ENCODE measurements around the gene ADGRG3. TPM values are rescaled to one million over a fixed set of nuclear protein-coding genes. Genes with fewer than 3 reads are reported as not detected.
A peak's percentile ranks its signal among the peaks of the same experiment; 100 is the strongest.

Gene ADGRG3
- total RNA-seq, 1 experiment from 2014 or later = 0.07 TPM

DNA sequence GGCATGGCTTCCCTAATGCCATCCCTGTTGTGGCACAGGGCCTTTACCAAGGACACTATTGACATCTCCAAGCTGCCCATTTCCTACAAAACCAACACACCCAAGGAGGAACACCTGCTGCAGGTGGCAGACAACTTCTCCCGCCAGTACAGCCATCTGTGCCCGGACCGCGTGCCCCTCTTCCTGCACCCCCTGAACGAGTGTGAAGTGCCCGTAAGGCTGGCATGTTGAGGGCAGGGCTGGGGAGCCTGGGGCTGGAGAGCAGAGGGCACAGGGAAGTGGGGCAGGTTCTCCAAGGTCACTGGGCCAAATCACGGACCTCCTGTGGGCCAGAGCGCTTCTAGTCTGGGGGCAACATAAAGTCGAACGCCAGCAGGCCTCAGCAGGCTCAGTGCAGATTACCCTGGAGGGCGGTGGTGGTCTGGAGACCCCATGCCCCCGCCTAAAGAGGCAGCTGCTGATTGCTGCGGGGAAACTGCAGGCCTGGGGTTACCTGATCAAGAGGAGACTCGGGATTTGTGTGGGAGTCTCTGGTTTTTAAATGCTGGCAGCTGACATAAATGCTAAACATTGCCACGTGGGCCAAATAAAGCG, 30.8 kb downstream of the ADGRG3 start:
- no peaks in the 10 kb centered on the region for H3K27me3 ChIP-seq (ENCODE audit: control insufficient read depth, insufficient read depth, low read length)
- no peaks in the 10 kb centered on the region for H3K36me3 ChIP-seq (replicated peaks; ENCODE audit: control insufficient read depth, insufficient read depth, low read length)
- peak; percentile 24 for DNase-seq

DNA sequence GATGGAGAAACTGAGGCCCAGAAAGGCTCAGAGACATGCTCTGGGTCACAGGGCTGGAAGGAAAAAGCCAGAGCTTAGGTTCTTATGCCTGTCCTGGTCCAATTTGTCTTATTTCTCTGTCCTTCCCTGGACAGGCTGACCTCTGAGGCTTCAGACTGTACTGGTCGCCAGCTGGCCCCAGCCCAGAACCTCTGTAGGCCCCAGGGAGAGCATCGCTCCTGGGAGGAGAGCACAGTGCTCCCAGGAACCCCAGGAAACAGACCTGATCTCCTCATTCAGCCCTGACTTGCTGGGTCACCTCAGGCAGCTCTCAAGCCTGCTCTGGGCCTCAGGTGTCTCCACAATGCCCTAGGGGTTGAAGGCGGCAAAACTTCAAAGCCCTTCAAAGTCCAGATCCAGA, 31.4 kb downstream of the ADGRG3 start:
- H3K4me3 ChIP-seq (ENCODE audit: insufficient read depth, low read depth, low read length) = no peak overlapping the region
- DNase-seq = no peak
- no peaks in the 10 kb centered on the region for H3K27me3 ChIP-seq (ENCODE audit: control insufficient read depth, insufficient read depth, low read length)
- no peaks in the 10 kb centered on the region for H3K36me3 ChIP-seq (replicated peaks; ENCODE audit: control insufficient read depth, insufficient read depth, low read length)

More for the DNA sequence above, 30.8 kb downstream of the ADGRG3 start:
- H3K4me3 ChIP-seq (ENCODE audit: insufficient read depth, low read depth, low read length) = no peak overlapping the region

DNA sequence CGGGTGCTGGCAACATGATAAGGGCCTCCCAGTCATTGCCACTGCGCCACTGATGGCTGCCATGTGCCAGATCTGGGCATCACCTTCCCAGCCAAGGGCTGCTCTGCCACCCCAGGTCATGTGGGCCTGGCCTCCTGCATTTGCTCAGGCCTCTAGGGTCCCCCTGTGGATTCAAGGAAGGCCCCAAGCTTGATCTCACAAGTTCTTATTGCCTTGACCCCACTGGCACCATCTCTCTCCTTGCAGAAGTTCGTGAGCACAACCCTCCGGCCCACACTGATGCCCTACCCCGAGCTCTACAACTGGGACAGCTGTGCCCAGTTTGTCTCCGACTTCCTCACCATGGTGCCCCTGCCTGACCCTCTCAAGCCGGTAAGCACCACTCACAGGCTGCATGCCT, 31.8 kb downstream of the ADGRG3 start:
- Histone ChIP-seq H3K27me3 (ENCODE audit: control insufficient read depth, insufficient read depth, low read length) (no peaks in the 10 kb centered on the region), H3K4me3 (ENCODE audit: insufficient read depth, low read depth, low read length) (no peak overlapping the region)
- DNase-seq = no peak

DNA sequence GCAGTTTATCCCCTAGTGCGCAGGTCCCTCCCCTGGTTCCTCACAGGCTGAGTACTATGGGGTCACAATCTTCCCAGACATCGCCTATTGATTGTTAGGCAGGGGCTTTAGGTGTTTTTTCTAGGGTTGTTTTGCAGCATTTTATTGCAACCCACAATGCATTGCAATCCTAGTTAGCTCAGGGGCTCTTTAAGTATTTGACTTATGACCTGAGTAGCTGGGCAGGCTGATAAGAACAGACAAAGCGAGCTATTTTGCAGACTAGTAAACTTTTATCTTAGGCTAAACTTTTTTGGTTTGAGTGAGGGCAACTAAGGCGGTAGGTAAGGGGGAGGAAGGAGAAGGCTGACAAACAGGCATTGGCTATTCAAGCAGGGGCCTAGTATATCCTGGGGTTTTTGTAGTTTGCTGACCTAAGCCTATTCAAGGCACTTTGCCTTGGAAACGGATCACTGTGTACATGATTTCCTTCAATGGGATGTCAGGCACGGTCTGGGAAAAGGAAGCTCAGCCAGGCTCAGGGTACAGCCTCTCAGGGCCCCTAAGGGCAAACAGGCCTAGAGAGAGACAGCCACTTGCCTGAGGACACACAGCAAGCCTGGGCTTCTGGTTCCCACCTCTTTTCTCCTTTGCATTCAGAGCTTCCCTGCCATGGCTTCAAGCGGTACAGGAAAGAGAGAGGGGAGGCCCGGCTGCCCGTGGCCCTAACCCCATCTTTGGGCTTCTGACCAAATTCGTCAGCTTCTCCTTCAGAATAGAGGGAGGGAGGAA, 32.9 kb downstream of the ADGRG3 start:
- H3K4me3 ChIP-seq (ENCODE audit: insufficient read depth, low read depth, low read length) = no peak overlapping the region
- no peaks in the 10 kb centered on the region for H3K27me3 ChIP-seq (ENCODE audit: control insufficient read depth, insufficient read depth, low read length)
- no peak for DNase-seq
- no peaks in the 10 kb centered on the region for H3K36me3 ChIP-seq (replicated peaks; ENCODE audit: control insufficient read depth, insufficient read depth, low read length)

More for the DNA sequence above, 31.8 kb downstream of the ADGRG3 start:
- H3K36me3 ChIP-seq (replicated peaks; ENCODE audit: control insufficient read depth, insufficient read depth, low read length) = no peaks in the 10 kb centered on the region

DNA sequence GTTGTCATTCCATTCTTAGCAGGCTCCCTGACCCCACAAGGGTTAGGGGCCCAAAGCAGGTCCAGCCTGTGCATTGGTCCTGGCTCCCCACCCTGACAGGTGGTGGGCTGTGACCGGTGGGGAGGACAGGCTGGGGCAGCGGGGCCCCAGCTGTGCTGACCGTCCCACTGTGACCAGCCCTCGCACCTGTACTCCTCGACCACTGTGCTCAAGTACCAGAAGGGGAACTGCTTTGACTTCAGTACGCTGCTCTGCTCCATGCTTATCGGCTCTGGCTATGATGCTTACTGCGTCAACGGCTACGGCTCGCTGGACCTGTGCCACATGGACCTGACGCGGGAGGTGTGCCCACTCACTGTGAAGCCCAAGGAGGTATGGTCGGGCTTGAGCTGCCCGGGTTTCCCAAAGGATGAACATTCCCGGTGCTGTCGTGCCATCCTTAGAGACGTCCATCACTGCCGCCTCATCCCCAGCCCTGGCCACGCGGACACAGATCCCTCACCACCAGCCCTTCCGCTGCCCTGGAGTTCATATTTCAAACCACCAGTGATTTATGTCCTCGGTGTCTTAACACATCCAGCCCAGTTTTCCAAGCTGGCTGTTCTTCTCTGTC, 33.8 kb downstream of the ADGRG3 start:
- H3K4me3 ChIP-seq (ENCODE audit: insufficient read depth, low read depth, low read length) = no peak overlapping the region

DNA sequence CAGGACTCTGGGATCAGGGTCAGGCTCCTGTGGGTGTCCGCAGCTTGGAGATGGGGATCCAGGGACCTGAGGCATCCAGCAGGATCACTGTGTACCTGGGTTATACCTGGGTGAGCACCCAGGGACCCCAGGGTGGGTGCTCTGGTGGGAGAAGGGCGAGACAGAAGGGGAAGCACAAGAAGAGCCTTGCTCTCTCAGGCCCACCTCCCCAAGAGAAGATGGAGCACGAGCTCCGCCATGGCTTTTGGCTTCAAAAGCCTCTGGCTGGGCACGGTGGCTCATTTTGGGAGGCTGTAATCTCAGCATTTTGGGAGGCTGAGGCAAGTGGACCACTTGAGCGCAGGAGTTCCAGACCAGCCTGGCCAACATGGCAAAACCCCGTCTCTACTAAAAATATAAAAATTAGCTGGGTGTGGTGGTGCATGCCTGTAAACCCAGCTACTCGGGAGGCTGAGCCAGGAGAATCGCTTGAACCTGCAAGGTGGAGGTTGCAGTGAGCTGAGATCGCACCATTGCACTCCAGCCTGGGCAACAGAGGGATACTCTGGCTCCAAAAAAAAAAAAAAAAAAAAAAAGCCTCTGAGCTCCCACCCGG, 35.4 kb downstream of the ADGRG3 start:
- Histone ChIP-seq H3K36me3 (replicated peaks; ENCODE audit: control insufficient read depth, insufficient read depth, low read length) (no peaks in the 10 kb centered on the region), H3K4me3 (ENCODE audit: insufficient read depth, low read depth, low read length) (no peak overlapping the region), H3K27me3 (ENCODE audit: control insufficient read depth, insufficient read depth, low read length) (no peaks in the 10 kb centered on the region)
- DNase-seq = no peak

More for the DNA sequence above, 33.8 kb downstream of the ADGRG3 start:
- DNase-seq = peak; percentile 22
- Histone ChIP-seq H3K27me3 (ENCODE audit: control insufficient read depth, insufficient read depth, low read length) (no peaks in the 10 kb centered on the region), H3K36me3 (replicated peaks; ENCODE audit: control insufficient read depth, insufficient read depth, low read length) (no peaks in the 10 kb centered on the region)

DNA sequence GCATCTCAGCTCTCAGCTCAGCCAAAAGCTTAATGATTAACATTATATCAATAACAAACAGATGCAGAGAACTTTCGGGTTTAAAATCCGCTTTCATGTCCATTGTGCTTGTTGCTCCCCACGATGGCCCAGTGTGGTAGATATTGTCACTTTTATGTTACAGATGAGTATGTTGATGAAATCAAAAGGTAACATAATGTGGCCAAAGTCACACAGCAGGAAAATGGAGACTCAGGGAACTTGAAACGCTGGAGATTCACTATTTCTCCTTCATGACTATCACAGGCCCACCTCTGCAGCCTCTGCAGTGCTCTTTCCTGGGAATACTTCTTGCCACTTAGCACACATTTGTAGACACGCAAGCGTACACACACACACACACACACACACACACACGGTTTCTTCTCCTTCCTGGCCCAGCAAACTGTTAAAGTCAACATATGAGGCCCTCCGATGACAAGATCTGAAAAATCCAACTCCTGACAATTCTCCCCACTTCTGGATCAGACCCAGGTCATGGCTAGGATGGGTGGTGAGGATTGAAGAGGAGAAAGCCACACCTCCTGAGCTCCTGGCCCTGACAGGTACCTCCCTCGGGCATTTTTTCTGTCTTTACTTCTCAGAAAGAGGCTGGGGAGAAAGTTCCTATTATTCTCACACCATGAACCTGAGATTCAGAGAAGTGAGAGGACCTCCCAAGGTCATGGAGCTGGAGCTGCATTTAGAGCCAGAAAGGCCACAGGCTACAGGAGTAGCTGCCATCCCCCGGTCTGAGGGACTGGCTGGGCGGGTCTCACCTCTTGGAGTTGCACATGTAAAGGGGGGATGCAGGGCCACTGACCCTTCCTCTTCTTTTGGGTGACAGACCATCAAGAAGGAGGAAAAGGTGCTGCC, 36.2 kb downstream of the ADGRG3 start:
- H3K36me3 ChIP-seq (replicated peaks; ENCODE audit: control insufficient read depth, insufficient read depth, low read length) = no peaks in the 10 kb centered on the region
- DNase-seq = peak; percentile 33
- no peak overlapping the region for H3K4me3 ChIP-seq (ENCODE audit: insufficient read depth, low read depth, low read length)
- H3K27me3 ChIP-seq (ENCODE audit: control insufficient read depth, insufficient read depth, low read length) = no peaks in the 10 kb centered on the region

DNA sequence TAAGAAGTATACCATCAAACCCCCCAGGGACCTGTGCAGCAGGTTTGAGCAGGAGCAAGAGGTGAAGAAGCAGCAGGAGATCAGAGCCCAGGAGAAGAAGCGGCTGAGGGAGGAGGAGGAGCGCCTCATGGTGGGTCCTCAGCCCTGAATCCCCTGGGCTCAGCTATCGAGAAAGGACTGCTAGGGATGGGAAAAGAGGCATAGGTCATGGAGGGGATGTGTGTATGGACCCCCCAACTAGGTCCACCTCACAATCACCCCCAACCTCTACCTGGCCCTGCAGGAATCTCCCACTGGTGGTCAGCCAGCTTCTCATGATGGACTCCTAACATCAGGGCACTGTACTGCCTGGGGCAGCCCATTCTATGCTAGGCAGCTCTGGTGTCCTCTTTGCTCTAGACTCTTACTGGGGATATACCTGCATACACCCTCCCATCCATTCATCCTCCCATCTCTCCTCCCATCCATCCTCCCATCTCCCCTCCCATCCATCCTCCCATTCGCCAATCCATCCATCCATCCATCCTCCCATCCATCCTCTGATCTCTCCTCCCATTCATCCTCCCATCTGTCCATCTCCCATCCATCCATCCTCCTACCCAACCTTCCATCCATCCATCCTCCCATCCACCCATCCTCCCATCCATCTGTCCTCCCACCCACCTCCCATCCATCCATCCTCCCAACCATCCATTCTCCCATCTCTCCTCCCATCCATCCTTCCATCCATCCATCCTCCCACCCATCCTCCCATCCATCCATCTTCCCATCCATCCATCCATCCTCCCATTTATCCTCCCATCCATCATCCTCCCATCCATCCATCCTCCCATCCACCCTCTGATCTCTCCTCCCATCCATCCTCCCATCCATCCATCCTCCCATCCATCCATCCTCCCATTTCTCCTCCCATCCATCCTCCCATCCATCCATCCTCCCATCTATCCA, 37.1 kb downstream of the ADGRG3 start:
- no peaks in the 10 kb centered on the region for H3K36me3 ChIP-seq (replicated peaks; ENCODE audit: control insufficient read depth, insufficient read depth, low read length)
- no peak for DNase-seq
- no peaks in the 10 kb centered on the region for H3K27me3 ChIP-seq (ENCODE audit: control insufficient read depth, insufficient read depth, low read length)
- H3K4me3 ChIP-seq (ENCODE audit: insufficient read depth, low read depth, low read length) = no peak overlapping the region

DNA sequence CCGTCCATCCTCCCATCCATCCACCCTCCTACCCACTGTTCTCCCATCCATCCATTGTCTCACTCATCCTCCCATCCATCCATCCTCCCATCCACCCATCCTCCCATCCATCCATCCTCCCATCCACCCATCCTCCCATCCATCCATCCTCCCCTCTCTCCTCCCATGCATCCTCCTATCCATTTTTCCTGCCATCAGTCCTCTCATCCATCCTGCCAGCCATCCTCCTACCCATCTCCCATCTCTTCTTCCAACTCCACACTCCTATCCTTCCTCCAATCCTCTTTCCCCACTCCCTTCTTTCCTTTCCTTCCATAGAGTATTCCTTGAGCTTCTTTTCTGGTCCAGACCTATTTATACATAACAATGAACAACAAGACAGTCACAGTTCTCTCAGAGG, 38.6 kb downstream of the ADGRG3 start:
- DNase-seq = no peak
- H3K4me3 ChIP-seq (ENCODE audit: insufficient read depth, low read depth, low read length) = no peak overlapping the region
- no peaks in the 10 kb centered on the region for H3K36me3 ChIP-seq (replicated peaks; ENCODE audit: control insufficient read depth, insufficient read depth, low read length)
- no peaks in the 10 kb centered on the region for H3K27me3 ChIP-seq (ENCODE audit: control insufficient read depth, insufficient read depth, low read length)

DNA sequence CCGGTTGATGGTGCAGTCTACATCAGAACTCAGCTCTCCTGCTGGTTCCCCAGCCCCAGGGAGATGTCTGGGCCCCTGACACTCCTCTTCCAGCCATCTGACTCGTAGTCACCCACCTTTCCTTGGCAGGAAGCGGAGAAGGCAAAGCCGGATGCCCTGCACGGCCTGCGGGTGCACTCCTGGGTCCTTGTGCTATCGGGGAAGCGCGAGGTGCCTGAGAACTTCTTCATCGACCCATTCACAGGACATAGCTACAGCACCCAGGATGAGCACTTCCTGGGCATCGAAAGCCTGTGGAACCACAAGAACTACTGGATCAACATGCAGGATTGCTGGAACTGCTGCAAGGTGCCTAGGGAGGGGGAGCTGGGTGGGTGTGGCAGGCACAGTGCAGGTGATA, 39.2 kb downstream of the ADGRG3 start:
- DNase-seq = no peak
- no peak overlapping the region for H3K4me3 ChIP-seq (ENCODE audit: insufficient read depth, low read depth, low read length)
- no peaks in the 10 kb centered on the region for H3K27me3 ChIP-seq (ENCODE audit: control insufficient read depth, insufficient read depth, low read length)
- no peaks in the 10 kb centered on the region for H3K36me3 ChIP-seq (replicated peaks; ENCODE audit: control insufficient read depth, insufficient read depth, low read length)

DNA sequence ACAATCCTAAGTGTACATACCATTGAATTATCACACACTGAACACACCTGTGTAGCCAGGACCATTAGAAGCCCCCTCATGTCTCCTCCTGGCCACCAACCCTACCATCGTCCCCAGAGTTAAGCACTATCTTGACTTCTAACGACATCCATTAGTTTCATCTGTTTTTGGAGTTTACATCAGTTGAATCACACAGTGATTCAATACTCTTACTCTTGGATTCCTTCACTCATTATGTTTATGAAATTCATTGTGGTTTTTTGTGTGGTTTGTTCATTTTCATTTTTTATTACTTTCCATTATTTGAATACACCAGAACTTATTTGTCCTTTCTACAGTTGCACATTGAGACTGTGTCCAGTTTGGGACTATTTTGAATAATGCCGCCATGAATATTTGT, 40.1 kb downstream of the ADGRG3 start:
- no peaks in the 10 kb centered on the region for H3K27me3 ChIP-seq (ENCODE audit: control insufficient read depth, insufficient read depth, low read length)
- DNase-seq = no peak
- H3K36me3 ChIP-seq (replicated peaks; ENCODE audit: control insufficient read depth, insufficient read depth, low read length) = no peaks in the 10 kb centered on the region
- H3K4me3 ChIP-seq (ENCODE audit: insufficient read depth, low read depth, low read length) = no peak overlapping the region

DNA sequence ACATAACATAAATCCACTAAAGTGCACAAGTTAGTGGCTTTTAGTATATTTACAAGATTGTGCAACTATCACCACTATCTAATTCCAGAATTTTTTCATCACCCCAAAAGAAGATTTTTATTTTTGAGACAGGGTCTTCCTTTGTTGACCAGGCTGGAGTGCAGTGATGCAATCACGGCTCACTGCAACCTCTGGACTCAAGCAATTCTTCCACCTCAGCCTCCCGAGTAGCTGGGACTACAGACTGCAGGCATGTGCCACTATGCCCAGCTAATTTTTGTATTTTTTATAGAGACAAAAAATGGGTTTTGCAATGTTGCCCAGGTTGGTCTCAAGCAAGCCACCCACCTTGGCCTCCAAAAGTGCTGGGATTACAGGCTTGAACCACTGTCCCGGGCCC, 41.6 kb downstream of the ADGRG3 start:
- H3K36me3 ChIP-seq (replicated peaks; ENCODE audit: control insufficient read depth, insufficient read depth, low read length) = no peaks in the 10 kb centered on the region
- DNase-seq = no peak
- no peak overlapping the region for H3K4me3 ChIP-seq (ENCODE audit: insufficient read depth, low read depth, low read length)
- H3K27me3 ChIP-seq (ENCODE audit: control insufficient read depth, insufficient read depth, low read length) = no peaks in the 10 kb centered on the region

DNA sequence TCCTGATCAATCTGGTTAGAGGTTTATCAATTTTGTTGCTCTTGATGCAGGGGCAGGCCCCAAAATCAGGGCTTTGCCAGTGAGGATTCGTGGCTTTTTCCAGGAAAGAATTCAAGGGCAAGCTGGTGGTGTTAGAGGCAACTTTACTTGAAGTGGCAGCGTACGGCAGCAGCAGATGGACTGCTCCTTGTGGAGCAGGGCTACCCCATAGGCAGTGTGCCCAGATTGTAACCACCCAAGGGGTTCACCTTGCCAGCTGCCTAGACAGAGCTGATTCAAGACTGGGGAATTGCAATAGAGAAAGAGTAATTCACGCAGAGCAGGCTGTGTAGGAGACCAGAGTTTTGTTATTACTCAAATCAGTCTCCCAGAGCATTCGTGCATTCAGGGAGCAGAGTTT, 43.2 kb downstream of the ADGRG3 start:
- no peak for DNase-seq
- H3K36me3 ChIP-seq (replicated peaks; ENCODE audit: control insufficient read depth, insufficient read depth, low read length) = no peaks in the 10 kb centered on the region
- no peaks in the 10 kb centered on the region for H3K27me3 ChIP-seq (ENCODE audit: control insufficient read depth, insufficient read depth, low read length)

More for the DNA sequence above, 43.2 kb downstream of the ADGRG3 start:
- H3K4me3 ChIP-seq (ENCODE audit: insufficient read depth, low read depth, low read length) = no peak overlapping the region

Measured in H7 (cell line).